Measurements from ENCODE around the gene EVPL. TPM values are rescaled to one million over a fixed set of nuclear protein-coding genes. Genes with fewer than 3 reads are reported as not detected.

EVPL gene
- total RNA-seq, 1 donor from 2014 or later = not detected

DNA sequence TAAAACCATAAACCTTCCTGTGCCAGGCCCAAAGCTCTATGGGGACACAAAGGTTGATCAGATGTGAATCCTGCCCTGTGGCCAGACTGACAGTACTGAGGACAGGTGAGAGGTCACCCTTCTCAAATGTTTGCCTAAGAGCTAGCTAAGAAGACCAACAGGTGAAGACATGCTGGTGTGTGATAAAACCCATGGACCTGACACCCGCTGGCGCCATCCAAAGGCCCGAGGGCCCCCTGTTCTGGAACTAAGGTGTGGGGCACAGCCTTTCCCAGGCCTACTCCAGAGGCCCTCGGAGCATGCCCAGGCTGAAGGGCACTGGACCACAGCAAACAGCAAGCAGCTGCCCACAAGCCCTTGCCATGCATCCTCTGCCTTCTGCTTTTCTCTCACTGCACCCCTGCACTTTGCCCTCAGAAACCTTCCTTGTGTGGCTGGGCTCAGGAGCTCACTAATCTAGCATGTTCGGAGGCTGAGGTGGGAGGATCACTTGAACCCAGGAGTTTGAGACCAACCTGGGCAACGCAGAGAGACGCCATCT is 31.7 kb downstream of the EVPL start:
- no peak for TF ChIP-seq EZH2 (IDR thresholded peaks at IDR 0.05; ENCODE audit: insufficient read depth, low read length)
- TF ChIP-seq, protein P1, sequence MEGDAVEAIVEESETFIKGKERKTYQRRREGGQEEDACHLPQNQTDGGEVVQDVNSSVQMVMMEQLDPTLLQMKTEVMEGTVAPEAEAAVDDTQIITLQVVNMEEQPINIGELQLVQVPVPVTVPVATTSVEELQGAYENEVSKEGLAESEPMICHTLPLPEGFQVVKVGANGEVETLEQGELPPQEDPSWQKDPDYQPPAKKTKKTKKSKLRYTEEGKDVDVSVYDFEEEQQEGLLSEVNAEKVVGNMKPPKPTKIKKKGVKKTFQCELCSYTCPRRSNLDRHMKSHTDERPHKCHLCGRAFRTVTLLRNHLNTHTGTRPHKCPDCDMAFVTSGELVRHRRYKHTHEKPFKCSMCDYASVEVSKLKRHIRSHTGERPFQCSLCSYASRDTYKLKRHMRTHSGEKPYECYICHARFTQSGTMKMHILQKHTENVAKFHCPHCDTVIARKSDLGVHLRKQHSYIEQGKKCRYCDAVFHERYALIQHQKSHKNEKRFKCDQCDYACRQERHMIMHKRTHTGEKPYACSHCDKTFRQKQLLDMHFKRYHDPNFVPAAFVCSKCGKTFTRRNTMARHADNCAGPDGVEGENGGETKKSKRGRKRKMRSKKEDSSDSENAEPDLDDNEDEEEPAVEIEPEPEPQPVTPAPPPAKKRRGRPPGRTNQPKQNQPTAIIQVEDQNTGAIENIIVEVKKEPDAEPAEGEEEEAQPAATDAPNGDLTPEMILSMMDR (IDR thresholded peaks at IDR 0.05; ENCODE audit: insufficient read depth, low read depth, low read length) = no peak
- DNase-seq (ENCODE audit: low read depth) (no peak), FAIRE-seq (no peak)
- Histone ChIP-seq H3K4me3 (ENCODE audit: insufficient read depth, low read depth, low read length) (no peak overlapping the region), H3K79me2 (ENCODE audit: insufficient read depth, low read length) (no peaks in the 10 kb centered on the region), H3K4me1 (ENCODE audit: insufficient read depth, low read length) (peaks cover 12% of the 10 kb centered on the region), H2AFZ (ENCODE audit: low read depth, low read length) (no peak overlapping the region), H3K27me3 (ENCODE audit: insufficient read depth, low read length) (no peaks in the 10 kb centered on the region), H4K20me1 (ENCODE audit: insufficient read depth, low read length) (no peaks in the 10 kb centered on the region), H3K27ac (ENCODE audit: low read depth, low read length) (no peak overlapping the region), H3K9me3 (ENCODE audit: insufficient read depth, low read depth, low read length) (no peaks in the 10 kb centered on the region), H3K4me2 (ENCODE audit: low read length) (no peak overlapping the region), H3K9ac (ENCODE audit: low read length) (no peak overlapping the region), H3K36me3 (ENCODE audit: insufficient read depth, low read length) (peaks cover 2% of the 10 kb centered on the region)
- no peaks in the 10 kb centered on the region for H3K9me3 Mint-ChIP-seq (ENCODE audit: unreplicated experiment)
- H3K27ac Mint-ChIP-seq (ENCODE audit: unreplicated experiment) = no peak overlapping the region
- no peak overlapping the region for H3K4me3 Mint-ChIP-seq (ENCODE audit: unreplicated experiment)
- H3K36me3 Mint-ChIP-seq (ENCODE audit: low read depth, unreplicated experiment) = peaks cover 11% of the 10 kb centered on the region
- H3K4me1 Mint-ChIP-seq (ENCODE audit: low read depth, unreplicated experiment) = peaks cover 10% of the 10 kb centered on the region
- no peaks in the 10 kb centered on the region for H3K27me3 Mint-ChIP-seq (ENCODE audit: low read depth, unreplicated experiment)

DNA sequence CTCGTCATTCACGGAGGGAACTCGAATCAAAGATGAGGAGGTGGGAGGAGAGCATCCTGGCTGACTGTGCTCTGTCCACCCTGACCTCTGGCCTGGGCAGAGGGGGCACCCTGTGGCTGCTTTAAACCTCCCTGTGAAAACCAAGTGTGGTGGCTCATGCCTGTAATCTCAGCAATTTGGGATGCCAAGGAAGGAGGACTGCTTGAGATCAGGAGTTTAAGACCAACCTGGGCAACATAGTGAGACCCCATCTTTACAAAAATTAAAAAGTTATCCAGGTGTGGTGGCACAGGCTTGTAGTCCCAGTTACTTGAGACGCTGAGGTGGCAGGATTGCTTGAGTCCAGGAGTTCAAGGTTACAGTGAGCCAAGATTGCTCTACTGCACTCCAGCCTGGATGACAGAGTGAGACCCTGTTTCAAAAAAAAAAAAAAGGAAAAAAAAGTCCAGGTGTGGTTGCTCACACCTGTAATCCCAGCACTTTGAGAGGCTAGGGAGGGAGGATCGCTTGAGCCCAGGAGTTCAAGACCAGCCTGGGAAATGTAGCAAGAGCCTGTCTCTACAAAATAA is 32.2 kb downstream of the EVPL start:
- H3K79me2 ChIP-seq (ENCODE audit: insufficient read depth, low read length) = no peaks in the 10 kb centered on the region
- H2AFZ ChIP-seq (ENCODE audit: low read depth, low read length) = no peak overlapping the region
- H3K27me3 ChIP-seq (ENCODE audit: insufficient read depth, low read length) = no peaks in the 10 kb centered on the region
- no peaks in the 10 kb centered on the region for H3K9me3 Mint-ChIP-seq (ENCODE audit: unreplicated experiment)
- H3K9me3 ChIP-seq (ENCODE audit: insufficient read depth, low read depth, low read length) = no peaks in the 10 kb centered on the region
- H3K36me3 Mint-ChIP-seq (ENCODE audit: low read depth, unreplicated experiment) = peaks cover 10% of the 10 kb centered on the region
- no peak overlapping the region for H3K4me3 ChIP-seq (ENCODE audit: insufficient read depth, low read depth, low read length)
- no peak overlapping the region for H3K4me3 Mint-ChIP-seq (ENCODE audit: unreplicated experiment)
- H3K27me3 Mint-ChIP-seq (ENCODE audit: low read depth, unreplicated experiment) = no peaks in the 10 kb centered on the region
- no peak overlapping the region for H3K9ac ChIP-seq (ENCODE audit: low read length)
- no peak overlapping the region for H3K27ac ChIP-seq (ENCODE audit: low read depth, low read length)
- FAIRE-seq (no peak), DNase-seq (ENCODE audit: low read depth) (no peak)
- TF ChIP-seq EZH2 (IDR thresholded peaks at IDR 0.05; ENCODE audit: insufficient read depth, low read length) = no peak
- TF ChIP-seq, protein P1 (IDR thresholded peaks at IDR 0.05; ENCODE audit: insufficient read depth, low read depth, low read length) = no peak
- H4K20me1 ChIP-seq (ENCODE audit: insufficient read depth, low read length) = no peaks in the 10 kb centered on the region
- peaks cover 12% of the 10 kb centered on the region for H3K4me1 ChIP-seq (ENCODE audit: insufficient read depth, low read length)
- no peak overlapping the region for H3K27ac Mint-ChIP-seq (ENCODE audit: unreplicated experiment)
- peaks cover 2% of the 10 kb centered on the region for H3K36me3 ChIP-seq (ENCODE audit: insufficient read depth, low read length)
- H3K4me1 Mint-ChIP-seq (ENCODE audit: low read depth, unreplicated experiment) = peaks cover 10% of the 10 kb centered on the region
- H3K4me2 ChIP-seq (ENCODE audit: low read length) = no peak overlapping the region

DNA sequence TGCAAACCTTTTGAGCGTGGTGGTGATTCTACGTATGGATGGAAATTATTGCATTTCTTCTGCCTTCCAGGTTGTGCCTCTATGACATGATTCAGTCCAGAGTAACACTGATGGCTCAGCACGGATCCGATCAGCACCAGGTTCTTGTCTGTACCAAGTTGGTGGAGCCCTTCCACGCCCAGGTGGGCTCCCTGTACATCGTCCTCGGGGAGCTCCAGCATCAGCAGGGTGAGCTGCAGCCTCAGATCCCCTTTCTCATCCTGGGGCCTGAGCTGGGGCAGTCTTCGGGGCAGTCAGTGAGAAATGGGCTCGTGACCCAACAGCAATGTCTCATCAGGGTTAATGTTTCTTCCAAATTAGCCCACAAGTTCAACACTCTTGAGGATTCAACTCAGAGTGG is 35.7 kb downstream of the EVPL start:
- H3K36me3 Mint-ChIP-seq (ENCODE audit: low read depth, unreplicated experiment) = peaks cover 11% of the 10 kb centered on the region
- DNase-seq (ENCODE audit: low read depth) (no peak), FAIRE-seq (no peak)
- Histone ChIP-seq H3K4me2 (ENCODE audit: low read length) (no peak overlapping the region), H3K9ac (ENCODE audit: low read length) (no peak overlapping the region), H3K27me3 (ENCODE audit: insufficient read depth, low read length) (no peaks in the 10 kb centered on the region), H4K20me1 (ENCODE audit: insufficient read depth, low read length) (no peaks in the 10 kb centered on the region), H3K9me3 (ENCODE audit: insufficient read depth, low read depth, low read length) (no peaks in the 10 kb centered on the region), H3K4me1 (ENCODE audit: insufficient read depth, low read length) (peaks cover under 1% of the 10 kb centered on the region), H3K36me3 (ENCODE audit: insufficient read depth, low read length) (peaks cover 2% of the 10 kb centered on the region), H2AFZ (ENCODE audit: low read depth, low read length) (no peak overlapping the region), H3K27ac (ENCODE audit: low read depth, low read length) (no peak overlapping the region), H3K79me2 (ENCODE audit: insufficient read depth, low read length) (no peaks in the 10 kb centered on the region), H3K4me3 (ENCODE audit: insufficient read depth, low read depth, low read length) (no peak overlapping the region)
- H3K27me3 Mint-ChIP-seq (ENCODE audit: low read depth, unreplicated experiment) = no peaks in the 10 kb centered on the region
- no peaks in the 10 kb centered on the region for H3K9me3 Mint-ChIP-seq (ENCODE audit: unreplicated experiment)
- H3K4me3 Mint-ChIP-seq (ENCODE audit: unreplicated experiment) = no peak overlapping the region
- H3K4me1 Mint-ChIP-seq (ENCODE audit: low read depth, unreplicated experiment) = no peaks in the 10 kb centered on the region
- TF ChIP-seq, protein P1 (IDR thresholded peaks at IDR 0.05; ENCODE audit: insufficient read depth, low read depth, low read length) = no peak
- TF ChIP-seq EZH2 (IDR thresholded peaks at IDR 0.05; ENCODE audit: insufficient read depth, low read length) = no peak
- no peak overlapping the region for H3K27ac Mint-ChIP-seq (ENCODE audit: unreplicated experiment)

All from astrocyte (in vitro differentiated cells and primary cell).